ENCODE measurements around the gene DTX3L.

GRCh38 chr3:122538956-122539490 lies 25.1 kb upstream of the DTX3L start:
- TF ChIP-seq CTCF (IDR thresholded peaks at IDR 0.05; ENCODE audit: poor library complexity), result no peak
- TF ChIP-seq EZH2phosphoT487 (IDR thresholded peaks at IDR 0.05; ENCODE audit: low read depth, severe bottlenecking, unreplicated experiment), result no peak

Data from hepatocyte (in vitro differentiated cells).